SU-DHL-6 (cell line): ENCODE measurements around the gene HGD.

Experiments used
- H2AFZ ChIP-seq: fragments of 200-600 bp; sonication (generic); 2 replicates; pipeline ENCODE4 v1.6.1; 2014; ENCODE audit warnings: low read depth, mild to moderate bottlenecking, moderate library complexity, mixed read lengths, antibody characterized with exemption, low read length; ENCODE audit not compliant: severe bottlenecking
- H3F3A ChIP-seq: fragments of 200-600 bp; shearing (Covaris generic); 2 replicates; pipeline ENCODE4 v1.6.0; 2016; ENCODE audit warnings: antibody characterized with exemption, mild to moderate bottlenecking; ENCODE audit not compliant: insufficient read depth
- H3K27ac ChIP-seq: fragments of 200-600 bp; sonication (generic); 2 replicates; pipeline ENCODE4 v1.5.1; 2016; ENCODE audit warnings: low read depth, mild to moderate bottlenecking, low read length, moderate library complexity, mixed read lengths
- H3K27me3 ChIP-seq: fragments of 200-600 bp; sonication (generic), shearing (Covaris generic); 2 replicates; pipeline ENCODE4 v1.6.0; 2014; ENCODE audit warnings: mild to moderate bottlenecking, low read length
- H3K36me3 ChIP-seq: fragments of 200-600 bp; sonication (generic); 2 replicates; pipeline ENCODE4 v1.6.1; 2014; ENCODE audit warnings: mild to moderate bottlenecking, low read length, mixed read lengths
- H3K4me2 ChIP-seq: fragments of 300-600, 200-600 bp; shearing (Covaris generic), sonication (generic); 2 replicates; pipeline ENCODE4 v1.6.0; 2014; ENCODE audit warnings: low read length, low read depth, mild to moderate bottlenecking; ENCODE audit not compliant: poor library complexity, severe bottlenecking
- H3K4me3 ChIP-seq: fragments of 200-600 bp; sonication (generic); 2 replicates; pipeline ENCODE4 v1.5.1; 2014; ENCODE audit warnings: antibody characterized with exemption, low read length, mild to moderate bottlenecking, mixed read lengths; ENCODE audit not compliant: insufficient read depth, poor library complexity, severe bottlenecking
- H3K79me2 ChIP-seq: fragments of 200-600 bp; sonication (generic); 2 replicates; pipeline ENCODE4 v1.6.1; 2014; ENCODE audit warnings: mild to moderate bottlenecking, low read length, moderate library complexity; ENCODE audit not compliant: insufficient read depth
- H3K9ac ChIP-seq: fragments of 200-600 bp; sonication (generic); 2 replicates; pipeline ENCODE4 v1.7.0; 2014; ENCODE audit warnings: mild to moderate bottlenecking, low read length
- H3K9me2 ChIP-seq: fragments of 200-600 bp; sonication (generic); replicated peaks from 2 replicates; pipeline ENCODE4 v1.6.1; 2014; ENCODE audit warnings: low read length; ENCODE audit not compliant: insufficient read depth
- H3K9me3 ChIP-seq: fragments of 200-600 bp; sonication (generic); 2 replicates; pipeline ENCODE4 v1.6.1; 2014; ENCODE audit warnings: low read length, mixed read lengths; ENCODE audit not compliant: insufficient read depth
- H4K20me1 ChIP-seq: fragments of 200-600 bp; sonication (generic); 2 replicates; pipeline ENCODE4 v1.6.1; 2014; ENCODE audit warnings: low read depth, mild to moderate bottlenecking, antibody characterized with exemption, low read length, moderate library complexity, mixed read lengths
- CTCF ChIP-seq: fragments of 200-600 bp; sonication (generic); IDR thresholded peaks from one replicate; pipeline ENCODE4 v1.5.1; 2017; ENCODE audit warnings: antibody characterized with exemption, mild to moderate bottlenecking, low read length, moderate library complexity; ENCODE audit not compliant: insufficient read depth, poor library complexity, severe bottlenecking
- EZH2phosphoT487 ChIP-seq: fragments of 200-600 bp; sonication (generic), shearing (Covaris generic); conservative IDR thresholded peaks from 2 replicates; pipeline ENCODE4 v1.6.1; 2018; ENCODE audit warnings: mild to moderate bottlenecking, antibody characterized with exemption, low read length, moderate library complexity, mixed read lengths

The HGD gene

GRCh38 chr3:120684896-120685295, 2.9 kb upstream of the HGD start:
- Histone ChIP-seq H3K9ac (no peak overlapping the region), H2AFZ (no peak overlapping the region), H3F3A (no peaks in the 10 kb centered on the region), H3K4me2 (no peak overlapping the region), H3K79me2 (no peaks in the 10 kb centered on the region), H3K9me3 (no peaks in the 10 kb centered on the region), H3K36me3 (no peaks in the 10 kb centered on the region; the same call in 1 of the 2 replicates), H4K20me1 (no peaks in the 10 kb centered on the region), H3K27ac (no peak overlapping the region), H3K9me2 (no peaks in the 10 kb centered on the region), H3K4me3 (no peak overlapping the region), H3K27me3 (no peaks in the 10 kb centered on the region)
- TF ChIP-seq EZH2phosphoT487: no peak
- TF ChIP-seq CTCF: no peak

- Histone ChIP-seq H3K9me3 (no peaks in the 10 kb centered on the region), H3F3A (no peaks in the 10 kb centered on the region), H3K27me3 (no peaks in the 10 kb centered on the region), H3K4me3 (no peak overlapping the region), H2AFZ (no peak overlapping the region), H3K27ac (no peak overlapping the region), H3K79me2 (no peaks in the 10 kb centered on the region), H4K20me1 (no peaks in the 10 kb centered on the region), H3K36me3 (no peaks in the 10 kb centered on the region; the same call in 1 of the 2 replicates), H3K9ac (no peak overlapping the region), H3K9me2 (no peaks in the 10 kb centered on the region), H3K4me2 (no peak overlapping the region)
- no peak for TF ChIP-seq CTCF
- TF ChIP-seq EZH2phosphoT487: no peak
These were observed 1.7 kb upstream of the HGD start for GRCh38 chr3:120683671-120684301.

GRCh38 chr3:120683213-120683612, 1.2 kb upstream of the HGD start:
- no peaks in the 10 kb centered on the region for H3K9me3 ChIP-seq
- no peaks in the 10 kb centered on the region for H3K9me2 ChIP-seq
- H2AFZ ChIP-seq: no peak overlapping the region
- no peak overlapping the region for H3K9ac ChIP-seq
- no peak for TF ChIP-seq CTCF
- TF ChIP-seq EZH2phosphoT487: no peak
- no peak overlapping the region for H3K4me2 ChIP-seq
- no peaks in the 10 kb centered on the region for H3K36me3 ChIP-seq
- H4K20me1 ChIP-seq: no peaks in the 10 kb centered on the region
- no peaks in the 10 kb centered on the region for H3F3A ChIP-seq
- H3K79me2 ChIP-seq: no peaks in the 10 kb centered on the region
- H3K4me3 ChIP-seq: no peak overlapping the region
- H3K27ac ChIP-seq: no peak overlapping the region
- no peaks in the 10 kb centered on the region for H3K27me3 ChIP-seq
